Sigmoid colon (tissue), 7 donors: Measurements from ENCODE around the gene COL1A2. TPM values are rescaled to one million over a fixed set of nuclear protein-coding genes. Genes with fewer than 3 reads are reported as not detected.

Experiments
- DNase-seq: peaks from one replicate; pipeline ENCODE4 v3.0.0-alpha.2; 2019
- H3K27ac ChIP-seq, 4 donors: fragments of 200-600 bp; sonication (generic); one replicate each; pipeline ENCODE4 v1.5.1; 2016 to 2019; ENCODE audit warnings: mild to moderate bottlenecking in 1 of 4
- H3K27me3 ChIP-seq, 3 donors: fragments of 200-600 bp; sonication (generic); one replicate each; pipeline ENCODE4 v1.5.1; 2019; ENCODE audit warnings: mild to moderate bottlenecking in 1 of 3
- H3K36me3 ChIP-seq, 4 donors: fragments of 200-600 bp; sonication (generic); one replicate each; pipeline ENCODE4 v1.5.1; 2016 to 2019
- H3K4me1 ChIP-seq, 4 donors: fragments of 200-600 bp; sonication (generic); one replicate each; pipeline ENCODE4 v1.5.1; 2017 to 2019
- H3K4me3 ChIP-seq, 4 donors: fragments of 200-600 bp; sonication (generic); one replicate each; pipeline ENCODE4 v1.5.1; 2017 to 2019; ENCODE audit warnings: mild to moderate bottlenecking in 2 of 4, moderate library complexity in 1 of 4
- H3K9me3 ChIP-seq, 4 donors: fragments of 200-600 bp in 3 of 4; sonication (generic) in 3 of 4; one replicate each; pipeline versions ENCODE4 v1.5.1 to v1.6.1; 2013 to 2019
- CTCF ChIP-seq, 4 experiments: fragments of 450-650 bp in 3 of 4; fragments of 200-600 bp in 1 of 4; IDR thresholded peaks; one replicate each; pipeline ENCODE4 v1.5.1; 2016 to 2019; ENCODE audit warnings: antibody characterized with exemption in 4 of 4, mild to moderate bottlenecking in 3 of 4, moderate library complexity in 2 of 4
- EP300 ChIP-seq, 4 donors: sonication (generic); formaldehyde crosslinking; IDR thresholded peaks; one replicate each; pipeline ENCODE4 v1.6.1; 2017; ENCODE audit warnings: antibody characterized with exemption in 4 of 4
- POLR2A ChIP-seq, 2 donors: fragments of 450-650 bp; IDR thresholded peaks; one replicate each; pipeline ENCODE4 v1.6.1; 2016; ENCODE audit warnings: antibody characterized with exemption in 2 of 2, mild to moderate bottlenecking in 2 of 2, moderate library complexity in 2 of 2
- POLR2AphosphoS5 ChIP-seq, 4 donors: sonication (generic); formaldehyde crosslinking; IDR thresholded peaks; one replicate each; pipeline ENCODE4 v1.6.1; 2017; ENCODE audit warnings: antibody characterized with exemption in 4 of 4
- WGBS, 2 donors: extraction: QIAGEN DNeasy Blood & Tissue Kit; methylation state at CpG; one replicate each; pipeline ENCODE4 v1.1.7; 2013; 5-methylcytosine and 5-hydroxymethylcytosine counted together
- intact Hi-C: fragments of 100-400 bp; cut with DNase I; formaldehyde crosslinking; loops from one replicate; pipeline ENCODE4 v1.15.1; 2023
- polyA plus RNA-seq, 3 donors: library from polyadenylated mRNA; stranded (reverse); fragments of 200-250 nt; gene quantifications; one replicate each; pipeline ENCODE4 v1.2.3, GENCODE V29; 2013
- total RNA-seq, 4 donors: library from RNA; depleted of rRNA; stranded (reverse); fragments of >200 nt; gene quantifications; one replicate each; pipeline ENCODE4 v1.1.0, GENCODE V29; 2016
- donor health status: healthy with polysubstance abuse.
- donor health status: Bipolar disorder and iron deficiency.
- donor health status: healthy.

Gene COL1A2
- total and polyA plus RNA-seq, 7 donors = 12.3 to 1,047 (median 104) TPM

DNA sequence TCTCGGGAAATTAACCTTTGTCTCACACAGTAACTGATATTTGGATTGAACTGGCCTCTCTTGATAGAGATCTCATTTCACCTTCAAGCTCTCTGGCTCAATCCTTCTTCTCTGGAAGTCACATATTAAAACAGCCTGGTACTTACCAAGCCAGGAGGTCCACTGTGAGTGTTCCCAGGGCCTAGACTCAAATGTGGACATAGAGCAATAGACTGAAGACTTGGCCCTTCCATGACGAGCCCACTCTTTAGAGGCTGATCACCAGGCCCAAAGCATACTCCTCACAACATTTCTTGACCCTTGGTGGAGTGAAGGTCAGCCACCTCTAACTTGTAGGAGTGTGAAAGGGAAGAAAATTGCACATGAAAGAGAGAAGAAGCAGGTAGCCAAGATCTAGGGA, 38.5 kb downstream of the COL1A2 start:
- Histone ChIP-seq H3K9me3 (no peaks in the 10 kb centered on the region), H3K4me3 (no peak overlapping the region), H3K36me3 (peaks cover 6 to 29% (median 8%) of the 10 kb centered on the region in 4 donors), H3K27me3 (no peaks in the 10 kb centered on the region), H3K4me1 (no peaks in the 10 kb centered on the region), H3K27ac (no peak overlapping the region)
- intact Hi-C loops = no loop called here
- TF ChIP-seq CTCF (IDR thresholded peaks at IDR 0.05) = no peak
- no peak for TF ChIP-seq POLR2A (IDR thresholded peaks at IDR 0.05)
- no peak for TF ChIP-seq EP300 (IDR thresholded peaks at IDR 0.05)
- DNase-seq = no peak
- WGBS, 2 donors = 85 to 87% methylated on average over 2 of the region's 2 CpGs

DNA sequence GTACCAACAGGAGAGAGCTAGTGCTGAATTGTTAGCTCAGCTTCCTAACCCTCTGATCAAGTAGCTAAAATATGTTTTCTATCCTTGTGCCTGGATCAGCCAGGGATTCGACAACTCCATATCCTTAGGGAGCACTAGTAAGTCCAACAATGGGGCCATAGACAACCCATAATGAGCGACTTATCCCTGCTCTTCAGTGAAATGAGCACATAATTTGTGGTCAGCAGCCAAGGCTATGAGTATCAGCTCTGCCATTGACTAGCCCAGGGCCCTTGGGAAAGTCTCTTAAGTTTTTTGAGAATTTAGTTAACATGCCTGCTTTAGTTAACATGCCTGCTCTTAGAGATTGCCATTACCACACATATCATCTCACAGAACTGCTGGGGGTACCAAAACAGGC, 39.3 kb downstream of the COL1A2 start:
- Histone ChIP-seq H3K27ac (no peak overlapping the region), H3K4me1 (no peaks in the 10 kb centered on the region), H3K27me3 (no peaks in the 10 kb centered on the region), H3K9me3 (no peaks in the 10 kb centered on the region), H3K36me3 (peaks cover 3 to 21% (median 6%) of the 10 kb centered on the region in 4 donors), H3K4me3 (no peak overlapping the region)
- no peak for DNase-seq
- TF ChIP-seq POLR2A (IDR thresholded peaks at IDR 0.05) = no peak
- TF ChIP-seq POLR2AphosphoS5 (IDR thresholded peaks at IDR 0.05) = no peak
- no peak for TF ChIP-seq EP300 (IDR thresholded peaks at IDR 0.05)
- 84 to 92% methylated on average over 2 of the region's 2 CpGs for WGBS, 2 donors
- intact Hi-C loops = no loop called here

DNA sequence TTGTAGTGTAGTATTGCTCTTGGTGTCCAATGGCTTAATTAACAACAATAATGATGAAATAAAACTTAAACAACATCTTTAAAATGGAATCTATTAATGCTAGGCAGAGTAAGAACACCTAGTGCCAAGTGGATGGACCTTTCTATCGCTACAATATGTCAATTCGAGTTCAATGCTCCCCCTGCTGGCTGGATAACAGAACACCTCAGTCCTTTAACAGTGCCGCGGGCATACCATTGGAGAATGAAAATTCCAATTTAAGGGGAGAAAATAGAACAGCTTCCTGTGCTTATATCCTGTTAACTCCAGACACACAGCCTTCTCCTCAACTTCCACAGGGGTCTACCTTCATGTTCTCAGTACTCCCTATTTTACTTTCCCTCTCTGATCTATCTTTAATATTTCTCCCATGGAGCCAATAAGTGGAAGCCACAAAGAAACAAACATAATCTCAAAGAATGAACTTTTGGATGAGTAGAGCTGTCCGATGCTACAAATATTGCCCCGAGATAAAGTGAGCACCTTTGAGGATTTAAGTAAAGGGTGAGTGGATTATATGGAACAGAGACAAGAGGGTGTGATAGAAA, 41.4 kb downstream of the COL1A2 start:
- H3K27ac ChIP-seq = no peak overlapping the region
- TF ChIP-seq CTCF (IDR thresholded peaks at IDR 0.05) (peak; percentile 38 to 78 (median 74)), POLR2A (IDR thresholded peaks at IDR 0.05) (no peak)
- intact Hi-C loops = loop anchor here (1.0 to 5.0 kb wide), 2 partner anchors 147 to 811 kb away; no protein-coding TSS in a partner anchor
- H3K4me1 ChIP-seq = peaks cover 0 to 16% (median 2%) of the 10 kb centered on the region in 4 donors
- H3K4me3 ChIP-seq = no peak overlapping the region
- DNase-seq = peak; percentile 86
- WGBS, 2 donors = 24 to 26% methylated on average over 6 of the region's 6 CpGs
- H3K27me3 ChIP-seq = no peaks in the 10 kb centered on the region
- H3K9me3 ChIP-seq = no peaks in the 10 kb centered on the region
- H3K36me3 ChIP-seq = no peaks in the 10 kb centered on the region

GRCh38 chr7:94436700-94437099, 42.0 kb downstream of the COL1A2 start:
- no peak overlapping the region for H3K27ac ChIP-seq
- TF ChIP-seq POLR2A (IDR thresholded peaks at IDR 0.05) (no peak), POLR2AphosphoS5 (IDR thresholded peaks at IDR 0.05) (no peak), EP300 (IDR thresholded peaks at IDR 0.05) (no peak), CTCF (IDR thresholded peaks at IDR 0.05) (no peak)
- WGBS, 2 donors = 91 to 93% methylated on average over 4 of the region's 4 CpGs
- no peak overlapping the region for H3K4me3 ChIP-seq
- intact Hi-C loops = loop anchor here (1.0 to 5.0 kb wide), 2 partner anchors 147 to 811 kb away; no protein-coding TSS in a partner anchor
- peaks cover 0 to 16% (median 2%) of the 10 kb centered on the region in 4 donors for H3K4me1 ChIP-seq
- H3K9me3 ChIP-seq = no peaks in the 10 kb centered on the region
- H3K36me3 ChIP-seq = no peaks in the 10 kb centered on the region
- DNase-seq = no peak
- no peaks in the 10 kb centered on the region for H3K27me3 ChIP-seq

GRCh38 chr7:94439893-94440381, 45.2 kb downstream of the COL1A2 start:
- Histone ChIP-seq H3K27me3 (no peaks in the 10 kb centered on the region), H3K27ac (no peak overlapping the region), H3K4me1 (peaks cover 0 to 16% (median 2%) of the 10 kb centered on the region in 4 donors), H3K36me3 (no peaks in the 10 kb centered on the region), H3K9me3 (no peaks in the 10 kb centered on the region), H3K4me3 (no peak overlapping the region)
- 65 to 76% methylated on average over 3 of the region's 3 CpGs for WGBS, 2 donors
- TF ChIP-seq EP300 (IDR thresholded peaks at IDR 0.05) (no peak), CTCF (IDR thresholded peaks at IDR 0.05) (no peak), POLR2AphosphoS5 (IDR thresholded peaks at IDR 0.05) (no peak), POLR2A (IDR thresholded peaks at IDR 0.05) (no peak)
- DNase-seq = no peak
- intact Hi-C loops = loop anchor here (5.0 kb wide), 1 partner anchor 807 kb away; no protein-coding TSS in a partner anchor
